BLaER1 treated with 17β-estradiol and CSF1 and Interleukin-3, amounts not matched to agents 10 nM and 100 nM (cell line): Measurements from ENCODE around the gene NUP107.

Experiments
- H3K27ac ChIP-seq, 11 experiments: shearing (Covaris generic); formaldehyde crosslinking; 2 replicates each; pipeline ENCODE4 v1.8.1; 2022
- H3K27me3 ChIP-seq, 11 experiments: shearing (Covaris generic); formaldehyde crosslinking; 2 replicates each; pipeline ENCODE4 v1.8.1; 2022
- H3K36me3 ChIP-seq, 11 experiments: shearing (Covaris generic); formaldehyde crosslinking; 2 replicates each; pipeline ENCODE4 v1.8.1; 2022
- H3K4me1 ChIP-seq, 10 experiments: shearing (Covaris generic); formaldehyde crosslinking; 2 replicates each; pipeline ENCODE4 v1.8.1; 2022
- H3K4me2 ChIP-seq, 11 experiments: shearing (Covaris generic); formaldehyde crosslinking; 2 replicates each; pipeline ENCODE4 v1.8.1; 2022
- H3K4me3 ChIP-seq, 10 experiments: shearing (Covaris generic); formaldehyde crosslinking; 2 replicates each; pipeline ENCODE4 v1.8.1; 2022
- H3K9ac ChIP-seq, 11 experiments: shearing (Covaris generic); formaldehyde crosslinking; 2 replicates each; pipeline ENCODE4 v1.8.1; 2022
- H3K9me3 ChIP-seq, 11 experiments: shearing (Covaris generic); formaldehyde crosslinking; replicated peaks in 1 of 11; 2 replicates each; pipeline ENCODE4 v1.8.1; 2022
- H4K20me1 ChIP-seq, 11 experiments: shearing (Covaris generic); formaldehyde crosslinking; 2 replicates each; pipeline ENCODE4 v1.8.1; 2022
- Cebpa-rat ChIP-seq, 11 experiments: shearing (Covaris generic); IDR thresholded peaks; 2 replicates each; pipeline ENCODE4 v1.8.1; 2022

Gene NUP107

DNA sequence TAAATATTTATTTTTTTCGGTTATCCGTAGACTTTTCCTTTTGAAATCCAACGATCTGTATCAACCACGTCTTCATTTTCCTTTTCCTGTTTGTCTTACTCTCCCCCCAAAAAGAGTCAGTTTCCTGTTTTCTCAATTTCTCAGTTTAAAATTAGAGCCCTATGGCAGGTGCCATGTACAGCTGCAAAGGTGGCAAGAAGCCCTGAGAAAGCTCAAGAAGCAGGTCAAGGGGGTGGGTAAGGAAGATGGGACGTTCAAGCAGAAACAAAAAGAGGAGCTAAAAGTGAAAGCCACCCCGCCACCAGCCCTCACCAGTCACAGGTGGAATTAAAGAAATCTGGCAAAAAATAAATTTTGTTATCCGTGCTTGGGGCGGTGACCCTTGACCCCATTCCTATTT is 85.9 kb downstream of the NUP107 start:
- peak overlapping the region; percentile 1 to 83 (median 74); a peak in 21 of 22 replicates for H3K27ac ChIP-seq
- H3K27me3 ChIP-seq = no peaks in the 10 kb centered on the region
- peak overlapping the region; percentile 38 to 65 (median 57); a peak in 20 of 22 replicates for H3K9ac ChIP-seq
- H3K4me2 ChIP-seq = peak overlapping the region; percentile 76 to 96 (median 87)
- H3K9me3 ChIP-seq = peaks cover 0 to 9% (median 0%) of the 10 kb centered on the region in 11 experiments; a peak in 2 of 22 replicates
- no peak for TF ChIP-seq Cebpa-rat (IDR thresholded peaks at IDR 0.05)
- H3K4me3 ChIP-seq = peak overlapping the region; percentile 25 to 56 (median 42); a peak in 17 of 20 replicates
- no peaks in the 10 kb centered on the region for H4K20me1 ChIP-seq
- peaks cover 59 to 77% (median 67%) of the 10 kb centered on the region in 10 experiments for H3K4me1 ChIP-seq
- H3K36me3 ChIP-seq = peaks cover 0 to 23% (median 7%) of the 10 kb centered on the region in 11 experiments; a peak in 12 of 22 replicates

DNA sequence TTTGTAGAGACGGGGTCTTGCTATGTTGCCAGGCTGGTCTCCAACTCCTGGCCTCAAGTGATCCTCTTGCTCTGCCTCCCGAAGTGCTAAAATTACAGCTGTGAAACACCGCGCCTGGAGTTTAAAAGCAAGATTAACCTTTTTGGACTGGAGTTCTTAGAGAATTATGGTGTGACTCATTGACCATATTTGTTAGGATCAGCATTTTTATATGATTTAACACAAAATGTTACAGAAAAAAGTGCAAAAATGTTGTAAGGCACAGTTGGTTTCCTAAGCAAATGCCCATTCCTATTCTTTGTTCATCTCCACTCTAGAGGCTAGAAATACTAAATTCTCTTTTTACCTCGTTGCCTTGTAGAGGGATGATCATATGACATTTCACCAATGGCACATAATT is 86.8 kb downstream of the NUP107 start:
- Histone ChIP-seq H4K20me1 (no peaks in the 10 kb centered on the region), H3K9me3 (peaks cover 0 to 12% (median 0%) of the 10 kb centered on the region in 11 experiments; a peak in 2 of 22 replicates), H3K4me2 (peak overlapping the region; percentile 76 to 96 (median 87)), H3K36me3 (peaks cover 0 to 22% (median 0%) of the 10 kb centered on the region in 11 experiments; a peak in 7 of 22 replicates), H3K27me3 (no peaks in the 10 kb centered on the region), H3K9ac (peak overlapping the region; percentile 23 to 65 (median 57); a peak in 16 of 22 replicates), H3K27ac (peak overlapping the region; percentile 1 to 83 (median 74); a peak in 21 of 22 replicates), H3K4me3 (peak overlapping the region in 1 of 10 experiments; percentile 35; a peak in 2 of 20 replicates), H3K4me1 (peaks cover 59 to 77% (median 67%) of the 10 kb centered on the region in 10 experiments)
- TF ChIP-seq Cebpa-rat (IDR thresholded peaks at IDR 0.05) = no peak

DNA sequence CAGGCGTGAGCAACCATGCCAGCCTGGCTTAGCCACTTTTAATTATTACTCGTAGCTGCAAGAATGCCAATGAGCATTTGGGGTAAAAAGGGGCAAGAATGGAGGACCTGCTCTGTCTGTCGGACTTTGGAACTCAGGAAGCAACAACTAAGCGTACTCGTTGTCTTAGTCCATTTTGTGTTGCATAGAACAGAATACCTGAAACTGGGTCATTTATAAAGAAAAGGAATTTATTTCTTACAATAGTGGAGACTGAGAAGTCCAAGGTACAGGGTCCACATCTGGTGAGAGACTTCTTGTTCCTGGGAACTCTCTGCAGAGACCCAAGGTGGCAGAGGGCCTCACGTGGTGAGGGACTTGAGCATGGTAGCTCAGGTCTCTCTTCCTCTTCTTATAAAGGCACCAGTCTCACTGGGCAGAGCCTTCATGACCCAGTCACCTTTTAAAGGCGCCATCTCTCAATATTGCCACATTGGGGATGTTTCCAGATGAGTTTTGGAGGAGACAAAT is 88.4 kb downstream of the NUP107 start:
- H3K27me3 ChIP-seq = no peaks in the 10 kb centered on the region

DNA sequence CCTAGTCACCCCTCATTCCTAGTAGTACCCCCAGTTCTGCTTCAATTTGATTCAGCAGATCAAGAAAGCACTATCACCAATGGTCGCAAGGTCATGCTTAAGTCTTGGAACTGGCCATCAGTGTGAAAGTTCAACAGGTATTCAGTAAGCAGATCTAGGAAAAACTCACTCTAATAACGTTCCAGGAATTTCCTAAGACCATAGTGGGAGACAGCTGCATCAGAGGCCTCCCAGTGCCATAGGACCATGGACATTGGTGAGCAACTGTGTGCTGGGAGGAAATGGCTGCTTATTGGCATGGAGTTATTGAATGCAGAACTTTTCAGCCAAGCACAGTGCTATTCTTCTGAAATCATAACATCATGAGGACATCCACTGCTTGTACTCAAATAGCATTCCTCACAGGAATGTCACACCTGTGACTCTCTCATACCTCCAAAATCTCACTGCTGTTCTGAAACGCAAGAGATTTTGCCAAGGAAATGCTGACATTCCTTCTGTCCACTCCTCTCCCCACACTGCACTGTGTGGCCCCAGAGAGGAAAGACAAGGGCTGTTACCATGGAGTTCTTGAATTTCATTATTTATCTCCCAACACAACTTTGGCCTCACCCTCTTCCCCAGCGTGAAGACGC is 90.3 kb downstream of the NUP107 start:
- Histone ChIP-seq H3K4me3 (no peak overlapping the region), H3K27ac (peak overlapping the region in 4 of 11 experiments; percentile 3 to 81 (median 12); a peak in 2 of 22 replicates), H3K9ac (no peak overlapping the region), H3K4me2 (peak overlapping the region in 2 of 11 experiments; percentile 82 to 89; a peak in 2 of 22 replicates), H4K20me1 (no peaks in the 10 kb centered on the region), H3K4me1 (peaks cover 51 to 79% (median 58%) of the 10 kb centered on the region in 10 experiments), H3K36me3 (peaks cover 0 to 19% (median 0%) of the 10 kb centered on the region in 11 experiments; a peak in 3 of 22 replicates), H3K9me3 (peaks cover 0 to 12% (median 0%) of the 10 kb centered on the region in 11 experiments; a peak in 2 of 22 replicates), H3K27me3 (no peaks in the 10 kb centered on the region)
- no peak for TF ChIP-seq Cebpa-rat (IDR thresholded peaks at IDR 0.05)

More for the DNA sequence above, 88.4 kb downstream of the NUP107 start:
- H3K36me3 ChIP-seq = peaks cover 0 to 19% (median 0%) of the 10 kb centered on the region in 11 experiments; a peak in 3 of 22 replicates
- H3K4me3 ChIP-seq = no peak overlapping the region
- no peaks in the 10 kb centered on the region for H4K20me1 ChIP-seq
- H3K4me2 ChIP-seq = peak overlapping the region; percentile 76 to 96 (median 87)
- H3K4me1 ChIP-seq = peaks cover 59 to 79% (median 74%) of the 10 kb centered on the region in 10 experiments
- TF ChIP-seq Cebpa-rat (IDR thresholded peaks at IDR 0.05) = no peak
- H3K9me3 ChIP-seq = peaks cover 0 to 12% (median 0%) of the 10 kb centered on the region in 11 experiments; a peak in 2 of 22 replicates
- H3K9ac ChIP-seq = no peak overlapping the region
- peak overlapping the region in 8 of 11 experiments; percentile 33 to 83 (median 70); a peak in 15 of 22 replicates for H3K27ac ChIP-seq

DNA sequence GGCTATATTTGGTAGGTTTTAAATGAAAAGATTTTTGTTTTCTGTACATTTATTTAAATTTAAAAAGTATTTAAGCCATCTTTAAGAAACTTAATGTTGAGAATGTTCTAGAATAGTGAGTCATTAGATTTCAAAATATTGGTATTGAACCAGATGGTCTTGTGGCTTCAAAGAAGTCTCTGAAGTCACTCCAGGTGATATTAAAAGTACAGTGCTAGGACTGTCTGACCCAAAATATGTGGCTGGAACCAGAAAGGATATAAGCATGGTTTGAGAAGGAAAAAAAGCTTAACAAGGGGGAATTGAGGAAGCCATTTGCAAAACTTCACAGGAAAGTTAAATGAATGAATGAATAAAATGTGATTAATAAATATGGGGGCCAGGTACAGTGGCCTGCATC is 92.5 kb downstream of the NUP107 start:
- Histone ChIP-seq H3K4me2 (peak overlapping the region in 3 of 11 experiments; percentile 0 to 23 (median 1); a peak in 1 of 22 replicates), H3K9me3 (peaks cover 0 to 12% (median 0%) of the 10 kb centered on the region in 11 experiments; a peak in 2 of 22 replicates), H3K4me3 (no peak overlapping the region), H3K9ac (no peak overlapping the region), H4K20me1 (no peaks in the 10 kb centered on the region), H3K4me1 (peaks cover 49 to 79% (median 56%) of the 10 kb centered on the region in 10 experiments), H3K27ac (peak overlapping the region in 5 of 11 experiments; percentile 6 to 43 (median 22); a peak in 5 of 22 replicates), H3K36me3 (peaks cover 0 to 19% (median 0%) of the 10 kb centered on the region in 11 experiments; a peak in 3 of 22 replicates), H3K27me3 (no peaks in the 10 kb centered on the region)
- TF ChIP-seq Cebpa-rat (IDR thresholded peaks at IDR 0.05) = no peak

DNA sequence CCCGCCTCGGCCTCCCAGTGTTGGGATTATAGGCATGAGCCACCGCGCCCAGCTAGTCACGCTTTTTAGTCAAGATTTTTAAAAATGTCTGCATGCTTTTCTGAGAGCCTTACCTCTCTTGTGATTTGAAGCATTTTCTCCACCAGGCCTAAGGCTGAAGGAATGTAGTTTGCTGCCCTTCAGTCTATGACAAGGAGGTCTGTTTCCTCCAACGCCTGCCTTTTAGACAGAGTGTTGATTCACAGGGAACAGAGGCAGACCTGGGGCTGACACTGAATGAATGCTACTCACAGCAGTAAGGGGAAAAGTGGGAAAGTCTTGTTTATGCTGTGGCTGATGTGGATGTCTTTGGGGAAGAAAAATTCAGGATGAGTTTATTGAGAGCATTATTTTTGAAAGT is 94.0 kb downstream of the NUP107 start:
- no peak overlapping the region for H3K4me3 ChIP-seq
- no peaks in the 10 kb centered on the region for H4K20me1 ChIP-seq
- H3K4me1 ChIP-seq = peaks cover 49 to 79% (median 56%) of the 10 kb centered on the region in 10 experiments
- no peak for TF ChIP-seq Cebpa-rat (IDR thresholded peaks at IDR 0.05)
- H3K36me3 ChIP-seq = peaks cover 0 to 19% (median 0%) of the 10 kb centered on the region in 11 experiments; a peak in 3 of 22 replicates
- H3K27me3 ChIP-seq = no peaks in the 10 kb centered on the region
- H3K27ac ChIP-seq = peak overlapping the region in 8 of 11 experiments; percentile 2 to 96 (median 15); a peak in 8 of 22 replicates
- H3K4me2 ChIP-seq = no peak overlapping the region; a peak in 1 of 22 replicates
- H3K9ac ChIP-seq = no peak overlapping the region
- H3K9me3 ChIP-seq = peaks cover 0 to 12% (median 0%) of the 10 kb centered on the region in 11 experiments; a peak in 2 of 22 replicates

DNA sequence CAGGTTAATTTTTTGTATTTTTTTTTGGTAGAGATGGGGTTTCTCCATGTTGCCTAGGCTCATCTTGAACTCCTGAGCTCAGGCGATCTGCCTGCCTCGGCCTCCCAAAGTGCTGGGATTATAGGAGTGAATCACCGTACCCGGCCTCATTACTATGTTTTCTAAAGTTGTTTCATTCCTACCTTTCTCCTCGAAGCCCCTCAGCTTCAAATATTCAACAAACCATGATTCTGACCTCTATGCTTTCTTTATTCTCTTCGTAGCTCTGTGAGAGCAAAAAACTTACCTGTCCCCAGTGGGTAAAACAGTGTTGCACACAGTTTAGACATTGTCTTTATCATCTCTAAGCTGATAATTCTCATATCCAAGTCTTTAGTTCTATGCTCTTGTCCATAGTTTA is 95.0 kb downstream of the NUP107 start:
- no peaks in the 10 kb centered on the region for H4K20me1 ChIP-seq
- no peak overlapping the region for H3K4me3 ChIP-seq
- no peaks in the 10 kb centered on the region for H3K27me3 ChIP-seq
- peaks cover 0 to 18% (median 0%) of the 10 kb centered on the region in 11 experiments; a peak in 3 of 22 replicates for H3K36me3 ChIP-seq
- H3K27ac ChIP-seq = peak overlapping the region in 8 of 11 experiments; percentile 0 to 96 (median 60); a peak in 9 of 22 replicates
- no peak overlapping the region for H3K9ac ChIP-seq
- TF ChIP-seq Cebpa-rat (IDR thresholded peaks at IDR 0.05) = no peak
- peak overlapping the region in 5 of 11 experiments; percentile 3 to 88 (median 25); a peak in 6 of 22 replicates for H3K4me2 ChIP-seq
- H3K4me1 ChIP-seq = peaks cover 49 to 79% (median 57%) of the 10 kb centered on the region in 10 experiments
- H3K9me3 ChIP-seq = peaks cover 0 to 12% (median 0%) of the 10 kb centered on the region in 11 experiments; a peak in 2 of 22 replicates

DNA sequence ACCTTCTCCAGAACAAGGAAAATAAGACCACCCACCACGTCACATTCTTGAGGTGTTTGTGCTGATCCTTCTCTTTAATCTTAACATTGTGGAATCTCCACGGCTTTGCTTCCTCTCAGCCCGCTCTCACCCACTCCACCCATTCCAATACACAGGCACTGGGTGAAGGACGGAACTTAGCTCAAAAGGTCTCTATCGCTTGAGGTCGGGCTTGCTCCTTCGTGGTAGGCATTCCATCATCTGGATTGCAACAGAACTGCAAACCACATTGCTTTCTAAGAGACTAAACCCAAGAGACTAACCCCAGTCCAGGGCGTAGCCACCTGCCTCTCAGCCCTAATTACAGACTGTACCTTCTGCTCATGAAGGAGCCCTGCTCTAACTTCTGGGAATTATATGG is 97.2 kb downstream of the NUP107 start:
- H3K9me3 ChIP-seq = no peaks in the 10 kb centered on the region
- peak overlapping the region; percentile 65 to 90 (median 84) for H3K4me2 ChIP-seq
- peak overlapping the region in 8 of 10 experiments; percentile 18 to 59 (median 34); a peak in 12 of 20 replicates for H3K4me3 ChIP-seq
- H3K36me3 ChIP-seq = peaks cover 0 to 5% (median 0%) of the 10 kb centered on the region in 11 experiments; a peak in 1 of 22 replicates
- H3K9ac ChIP-seq = peak overlapping the region; percentile 23 to 91 (median 78)
- peak; percentile 68 to 95 (median 91); a peak in 21 of 22 replicates for TF ChIP-seq Cebpa-rat (IDR thresholded peaks at IDR 0.05)
- H3K4me1 ChIP-seq = peaks cover 59 to 90% (median 76%) of the 10 kb centered on the region in 10 experiments
- H4K20me1 ChIP-seq = no peaks in the 10 kb centered on the region
- peak overlapping the region; percentile 60 to 99 (median 96) for H3K27ac ChIP-seq
- peaks cover 0 to 4% (median 0%) of the 10 kb centered on the region in 11 experiments; a peak in 1 of 22 replicates for H3K27me3 ChIP-seq
